Stimulated activated naive CD8-positive, alpha-beta T cell treated with anti-CD3 and anti-CD28 coated beads, Interleukin-15, Interleukin-2, amounts not matched to agents 100 ng/mL and 50 ng/mL, for 24 hours (primary cell): Measurements from ENCODE around the gene KLF18.

ENCODE experiments used
- H3K27ac Mint-ChIP-seq: one replicate; pipeline ENCODE4 v1.8.0; 2021; ENCODE audit warnings: mild to moderate bottlenecking, mixed read lengths
- H3K27me3 Mint-ChIP-seq: one replicate; pipeline ENCODE4 v1.8.0; 2021; ENCODE audit warnings: mixed read lengths
- H3K36me3 Mint-ChIP-seq: one replicate; pipeline ENCODE4 v1.8.0; 2021; ENCODE audit warnings: low read depth, mixed read lengths
- H3K4me1 Mint-ChIP-seq: one replicate; pipeline ENCODE4 v1.8.0; 2021; ENCODE audit warnings: low read depth, mixed read lengths
- H3K4me3 Mint-ChIP-seq: one replicate; pipeline ENCODE4 v1.8.0; 2021; ENCODE audit warnings: mild to moderate bottlenecking, mixed read lengths
- H3K9me3 Mint-ChIP-seq: one replicate; pipeline ENCODE4 v1.8.0; 2021; ENCODE audit warnings: mixed read lengths

The KLF18 gene

DNA sequence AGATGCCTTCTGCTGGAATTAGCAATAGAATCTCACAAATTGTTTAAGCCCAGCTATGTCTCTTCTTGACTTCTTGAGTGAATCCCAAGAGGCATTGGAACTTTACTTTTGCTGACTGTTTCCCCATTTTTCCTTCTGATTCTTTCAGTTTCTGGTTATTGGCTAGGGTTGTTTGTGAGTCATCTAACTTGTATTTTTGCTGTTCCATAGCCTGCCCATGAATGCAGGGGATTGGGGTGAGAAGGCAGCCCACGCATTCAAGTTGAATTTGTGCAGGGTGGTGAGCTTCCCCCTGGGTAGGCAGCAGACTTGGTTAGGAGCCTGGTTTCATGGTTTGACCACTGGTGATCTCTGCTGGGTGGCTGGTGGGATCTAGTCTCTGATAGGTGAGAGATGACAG is 33.2 kb downstream of the KLF18 start:
- H3K4me3 Mint-ChIP-seq = no peak overlapping the region
- H3K9me3 Mint-ChIP-seq = no peaks in the 10 kb centered on the region
- H3K27me3 Mint-ChIP-seq = peaks cover 23% of the 10 kb centered on the region
- no peaks in the 10 kb centered on the region for H3K36me3 Mint-ChIP-seq
- H3K27ac Mint-ChIP-seq = no peak overlapping the region
- H3K4me1 Mint-ChIP-seq = no peaks in the 10 kb centered on the region

- H3K4me3 Mint-ChIP-seq = no peak overlapping the region
- H3K27me3 Mint-ChIP-seq = peaks cover 23% of the 10 kb centered on the region
- no peaks in the 10 kb centered on the region for H3K36me3 Mint-ChIP-seq
- no peaks in the 10 kb centered on the region for H3K9me3 Mint-ChIP-seq
- H3K4me1 Mint-ChIP-seq = no peaks in the 10 kb centered on the region
- no peak overlapping the region for H3K27ac Mint-ChIP-seq
Observed at GRCh38 chr1:44105810-44106209, 35.6 kb downstream of the KLF18 start.

DNA sequence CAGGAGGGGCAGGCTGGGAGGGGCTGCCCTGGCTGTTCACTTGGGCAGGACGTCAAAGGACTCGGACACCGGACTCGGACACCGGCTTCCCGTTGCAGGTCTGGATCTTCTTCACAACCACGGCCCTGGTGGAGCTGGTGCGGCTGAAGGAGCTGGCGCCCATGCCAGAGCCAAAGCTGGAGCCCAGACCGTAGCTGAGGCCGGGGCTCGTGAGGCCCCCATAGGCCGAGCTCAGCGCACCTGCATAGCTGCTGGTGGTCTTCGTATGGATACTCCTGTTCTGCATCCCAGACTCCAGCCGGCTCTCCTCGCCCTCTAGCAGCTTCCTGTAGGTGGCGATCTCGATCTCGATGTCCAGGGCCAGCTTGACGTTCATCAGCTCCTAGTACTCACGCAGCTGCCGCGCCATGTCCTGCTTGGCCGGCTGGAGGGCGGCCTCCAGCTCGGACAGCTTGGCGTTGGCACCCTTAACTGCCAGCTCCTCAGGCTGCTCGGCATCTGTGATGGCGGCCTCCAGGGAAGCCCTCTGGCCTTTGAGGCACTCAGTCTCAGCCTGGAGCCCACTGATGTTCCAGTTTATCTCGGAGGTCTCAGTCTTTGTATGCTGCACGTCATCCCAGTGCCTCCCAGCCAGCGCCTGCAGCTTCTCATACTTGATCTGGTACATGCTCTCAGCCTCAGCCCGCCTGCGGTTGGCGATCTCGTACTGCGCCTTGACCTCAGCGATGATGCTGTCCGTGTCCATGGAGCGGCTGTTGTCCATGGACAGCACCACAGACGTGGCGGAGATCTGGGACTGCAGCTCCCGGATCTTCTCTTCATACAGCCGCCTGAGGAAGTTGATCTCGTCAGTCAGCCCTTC is 37.9 kb downstream of the KLF18 start:
- Mint-ChIP-seq H3K4me1 (no peaks in the 10 kb centered on the region), H3K36me3 (no peaks in the 10 kb centered on the region), H3K27me3 (peaks cover 23% of the 10 kb centered on the region), H3K9me3 (no peaks in the 10 kb centered on the region), H3K4me3 (no peak overlapping the region), H3K27ac (no peak overlapping the region)

- Mint-ChIP-seq H3K36me3 (no peaks in the 10 kb centered on the region), H3K4me3 (no peak overlapping the region), H3K4me1 (no peaks in the 10 kb centered on the region), H3K27me3 (peaks cover 11% of the 10 kb centered on the region), H3K27ac (no peak overlapping the region), H3K9me3 (no peaks in the 10 kb centered on the region)
Observed at GRCh38 chr1:44101328-44101727, 40.1 kb downstream of the KLF18 start.

GRCh38 chr1:44100183-44100868 is 41.1 kb downstream of the KLF18 start:
- Mint-ChIP-seq H3K9me3 (no peaks in the 10 kb centered on the region), H3K4me3 (no peak overlapping the region), H3K27ac (no peak overlapping the region), H3K36me3 (no peaks in the 10 kb centered on the region), H3K4me1 (no peaks in the 10 kb centered on the region), H3K27me3 (peaks cover 4% of the 10 kb centered on the region)

DNA sequence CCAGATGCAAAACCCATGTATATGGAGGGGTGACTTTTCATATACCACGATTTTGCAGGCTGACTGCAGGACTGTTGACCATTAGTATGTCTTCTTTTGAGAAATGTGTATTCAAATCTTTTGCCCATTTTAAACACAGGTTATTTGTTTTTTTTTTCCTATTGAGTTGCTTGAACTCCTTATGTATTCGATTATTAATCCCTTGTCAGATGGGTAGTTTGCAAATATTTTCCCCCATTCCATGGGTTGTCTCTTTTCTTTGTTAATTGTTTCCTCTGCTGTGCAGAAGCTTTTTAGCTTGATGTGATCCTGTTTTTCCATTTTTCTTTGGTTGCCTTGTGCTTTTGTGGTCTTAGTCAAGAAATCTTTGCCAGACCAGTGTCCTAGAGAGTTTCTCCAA is 47.4 kb downstream of the KLF18 start:
- no peaks in the 10 kb centered on the region for H3K36me3 Mint-ChIP-seq
- peaks cover 22% of the 10 kb centered on the region for H3K27me3 Mint-ChIP-seq
- no peaks in the 10 kb centered on the region for H3K4me1 Mint-ChIP-seq
- H3K9me3 Mint-ChIP-seq = no peaks in the 10 kb centered on the region
- no peak overlapping the region for H3K4me3 Mint-ChIP-seq
- H3K27ac Mint-ChIP-seq = no peak overlapping the region

DNA sequence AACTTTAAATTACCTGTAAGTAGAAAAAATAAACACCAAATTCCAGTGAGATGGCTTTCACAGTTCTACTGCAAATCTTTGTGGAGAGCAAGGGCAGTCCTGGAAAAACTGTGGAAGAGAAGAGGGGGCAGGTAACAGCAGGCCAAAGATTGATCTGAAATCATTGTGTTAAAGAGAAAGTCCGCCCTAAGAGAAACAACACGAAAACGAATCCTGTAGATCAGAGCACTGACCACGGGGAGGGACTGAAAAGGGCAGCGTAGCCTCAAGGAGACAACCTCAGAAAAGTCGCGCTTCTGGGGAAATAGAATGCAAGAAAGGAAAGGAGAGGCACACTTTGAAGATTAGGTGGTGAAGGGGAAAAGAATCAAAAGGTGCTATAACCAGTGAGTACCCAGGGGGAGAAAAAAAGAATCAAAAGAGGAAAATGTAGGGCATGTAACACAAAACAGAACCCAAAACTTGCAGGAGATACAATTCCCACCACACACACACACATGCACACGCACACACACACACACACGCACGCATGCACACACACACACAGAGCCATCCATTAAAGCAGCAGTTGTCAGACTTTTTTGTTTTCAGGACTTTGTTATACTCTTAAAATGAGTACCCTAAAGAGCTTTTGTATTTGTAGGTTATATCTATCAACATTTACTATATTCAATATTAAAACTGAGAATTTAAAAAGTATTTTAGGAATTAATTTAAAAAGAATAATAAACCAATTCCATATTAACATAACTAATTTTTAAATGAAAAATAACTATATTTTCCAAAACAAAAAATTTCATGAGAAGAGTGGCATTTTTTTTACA is 50.8 kb downstream of the KLF18 start:
- Mint-ChIP-seq H3K27ac (no peak overlapping the region), H3K9me3 (no peaks in the 10 kb centered on the region), H3K36me3 (no peaks in the 10 kb centered on the region), H3K4me1 (no peaks in the 10 kb centered on the region), H3K27me3 (peaks cover 35% of the 10 kb centered on the region), H3K4me3 (no peak overlapping the region)

GRCh38 chr1:44089371-44090048 is 51.9 kb downstream of the KLF18 start:
- Mint-ChIP-seq H3K9me3 (no peaks in the 10 kb centered on the region), H3K27me3 (peaks cover 38% of the 10 kb centered on the region), H3K36me3 (no peaks in the 10 kb centered on the region), H3K4me1 (no peaks in the 10 kb centered on the region), H3K4me3 (no peak overlapping the region), H3K27ac (no peak overlapping the region)
